ENCODE measurements around the gene METTL25B.
A peak's percentile ranks its signal among the peaks of the same experiment; 100 is the strongest.

The METTL25B gene

GRCh38 chr1:156728599-156729462 is 562 bp downstream of the METTL25B start, which contains the start of gene ISG20L2:
Gene ISG20L2, minus strand, starts transcription at chr1:156728766. Its CDS starts 1,114 bp downstream, at chr1:156727652.
- peak; percentile 96 for ATAC-seq
- H3K27ac Mint-ChIP-seq, result no peak within 1 kb of the TSS
- no peak within 1 kb of the TSS for H3K4me3 Mint-ChIP-seq
- peaks cover 31% of the 10 kb centered on the region for H3K4me1 Mint-ChIP-seq
- peak; percentile 81 to 96 for DNase-seq (ENCODE audit: low spot score in 2 of 2)
- H3K36me3 Mint-ChIP-seq, result peaks cover 38% of the 10 kb centered on the region
- H3K9me3 Mint-ChIP-seq, result no peaks in the 10 kb centered on the region

GRCh38 chr1:156733989-156734584 is 5.8 kb downstream of the METTL25B start:
- H3K9me3 Mint-ChIP-seq, result no peaks in the 10 kb centered on the region

GRCh38 chr1:156738407-156738806 is 10.1 kb downstream of the METTL25B start:
- ATAC-seq (no peak), DNase-seq (ENCODE audit: low spot score in 2 of 2) (no peak)
- H3K9me3 Mint-ChIP-seq, result no peaks in the 10 kb centered on the region
- H3K4me1 Mint-ChIP-seq, result peaks cover 28% of the 10 kb centered on the region
- H3K4me3 Mint-ChIP-seq, result peak overlapping the region; percentile 91
- H3K27ac Mint-ChIP-seq, result peak overlapping the region; percentile 78
- H3K36me3 Mint-ChIP-seq, result peaks cover 61% of the 10 kb centered on the region

More at GRCh38 chr1:156733989-156734584, 5.8 kb downstream of the METTL25B start:
- Mint-ChIP-seq H3K4me1 (peaks cover 20% of the 10 kb centered on the region), H3K36me3 (peaks cover 51% of the 10 kb centered on the region), H3K27ac (no peak overlapping the region), H3K4me3 (no peak overlapping the region)
- DNase-seq (ENCODE audit: low spot score in 2 of 2), result no peak
- ATAC-seq, result no peak

- Mint-ChIP-seq H3K36me3 (peaks cover 64% of the 10 kb centered on the region), H3K9me3 (no peaks in the 10 kb centered on the region), H3K4me3 (peak overlapping the region; percentile 91), H3K27ac (peak overlapping the region; percentile 78), H3K4me1 (peaks cover 33% of the 10 kb centered on the region)
- no peak for DNase-seq (ENCODE audit: low spot score in 2 of 2)
- no peak for ATAC-seq
Observed at GRCh38 chr1:156738916-156739315, 10.6 kb downstream of the METTL25B start.

- H3K4me1 Mint-ChIP-seq, result peaks cover 47% of the 10 kb centered on the region
- DNase-seq (ENCODE audit: low spot score in 2 of 2) (no peak), ATAC-seq (peak; percentile 0)
- peak overlapping the region; percentile 91 for H3K4me3 Mint-ChIP-seq
- no peaks in the 10 kb centered on the region for H3K9me3 Mint-ChIP-seq
- H3K36me3 Mint-ChIP-seq, result peaks cover 71% of the 10 kb centered on the region
- H3K27ac Mint-ChIP-seq, result peak overlapping the region; percentile 98
Observed at GRCh38 chr1:156740237-156740740, 12.0 kb downstream of the METTL25B start.

GRCh38 chr1:156740741-156741480 is 12.6 kb downstream of the METTL25B start, which contains the start of gene MRPL24:
Gene MRPL24, minus strand, starts transcription at chr1:156741088. Its CDS starts 2,384 bp downstream, at chr1:156738704.
- H3K9me3 Mint-ChIP-seq, result no peaks in the 10 kb centered on the region
- ATAC-seq, result peak; percentile 87
- H3K4me3 Mint-ChIP-seq, result peak within 1 kb of the TSS; percentile 91
- DNase-seq (ENCODE audit: low spot score in 2 of 2), result peak; percentile 84 to 97
- peak within 1 kb of the TSS; percentile 98 for H3K27ac Mint-ChIP-seq
- peaks cover 71% of the 10 kb centered on the region for H3K36me3 Mint-ChIP-seq
- H3K4me1 Mint-ChIP-seq, result peaks cover 53% of the 10 kb centered on the region

GRCh38 chr1:156741481-156741983 is 13.3 kb downstream of the METTL25B start:
- DNase-seq (ENCODE audit: low spot score in 2 of 2) (no peak), ATAC-seq (peak; percentile 27)
- H3K4me1 Mint-ChIP-seq, result peaks cover 59% of the 10 kb centered on the region
- H3K9me3 Mint-ChIP-seq, result no peaks in the 10 kb centered on the region
- H3K4me3 Mint-ChIP-seq, result peak overlapping the region; percentile 91
- peak overlapping the region; percentile 98 for H3K27ac Mint-ChIP-seq
- peaks cover 74% of the 10 kb centered on the region for H3K36me3 Mint-ChIP-seq

- Mint-ChIP-seq H3K27ac (peak overlapping the region; percentile 98), H3K36me3 (peaks cover 79% of the 10 kb centered on the region), H3K4me1 (peaks cover 64% of the 10 kb centered on the region), H3K9me3 (no peaks in the 10 kb centered on the region), H3K4me3 (peak overlapping the region; percentile 91)
- peak; percentile 3 for ATAC-seq
- no peak for DNase-seq (ENCODE audit: low spot score in 2 of 2)
Observed at GRCh38 chr1:156742017-156742416, 13.7 kb downstream of the METTL25B start.

- H3K36me3 Mint-ChIP-seq, result peaks cover 77% of the 10 kb centered on the region
- peak overlapping the region; percentile 91 for H3K4me3 Mint-ChIP-seq
- DNase-seq (ENCODE audit: low spot score in 2 of 2), result no peak
- H3K27ac Mint-ChIP-seq, result peak overlapping the region; percentile 98
- peaks cover 72% of the 10 kb centered on the region for H3K4me1 Mint-ChIP-seq
- no peak for ATAC-seq
- H3K9me3 Mint-ChIP-seq, result no peaks in the 10 kb centered on the region
Observed at GRCh38 chr1:156742801-156743200, 14.5 kb downstream of the METTL25B start.

GRCh38 chr1:156743367-156744302 is 15.4 kb downstream of the METTL25B start:
- no peak for ATAC-seq
- peak overlapping the region; percentile 5 for H3K4me3 Mint-ChIP-seq
- peak overlapping the region; percentile 98 for H3K27ac Mint-ChIP-seq
- peaks cover 80% of the 10 kb centered on the region for H3K36me3 Mint-ChIP-seq
- H3K9me3 Mint-ChIP-seq, result no peaks in the 10 kb centered on the region
- no peak for DNase-seq (ENCODE audit: low spot score in 2 of 2)
- peaks cover 80% of the 10 kb centered on the region for H3K4me1 Mint-ChIP-seq

- Mint-ChIP-seq H3K4me1 (peaks cover 88% of the 10 kb centered on the region), H3K4me3 (peak overlapping the region; percentile 5), H3K9me3 (no peaks in the 10 kb centered on the region), H3K27ac (peak overlapping the region; percentile 98), H3K36me3 (peaks cover 87% of the 10 kb centered on the region)
- DNase-seq (ENCODE audit: low spot score in 2 of 2) (no peak), ATAC-seq (no peak)
Observed at GRCh38 chr1:156744344-156744743, 16.1 kb downstream of the METTL25B start.

GRCh38 chr1:156744786-156745419 is 16.6 kb downstream of the METTL25B start:
- ATAC-seq (no peak), DNase-seq (ENCODE audit: low spot score in 2 of 2) (no peak)
- Mint-ChIP-seq H3K36me3 (peaks cover 92% of the 10 kb centered on the region), H3K4me3 (no peak overlapping the region), H3K4me1 (peaks cover 93% of the 10 kb centered on the region), H3K27ac (peak overlapping the region; percentile 98), H3K9me3 (no peaks in the 10 kb centered on the region)

- H3K36me3 Mint-ChIP-seq, result peaks cover 92% of the 10 kb centered on the region
- ATAC-seq (no peak), DNase-seq (ENCODE audit: low spot score in 2 of 2) (no peak)
- H3K9me3 Mint-ChIP-seq, result no peaks in the 10 kb centered on the region
- peak overlapping the region; percentile 98 for H3K27ac Mint-ChIP-seq
- H3K4me3 Mint-ChIP-seq, result peak overlapping the region; percentile 87
- H3K4me1 Mint-ChIP-seq, result peaks cover 96% of the 10 kb centered on the region
Observed at GRCh38 chr1:156745881-156746280, 17.6 kb downstream of the METTL25B start.

- H3K4me1 Mint-ChIP-seq, result peaks cover 92% of the 10 kb centered on the region
- H3K4me3 Mint-ChIP-seq, result peak overlapping the region; percentile 87
- ATAC-seq (no peak), DNase-seq (ENCODE audit: low spot score in 2 of 2) (no peak)
- no peaks in the 10 kb centered on the region for H3K9me3 Mint-ChIP-seq
- peak overlapping the region; percentile 98 for H3K27ac Mint-ChIP-seq
- H3K36me3 Mint-ChIP-seq, result peaks cover 87% of the 10 kb centered on the region
Observed at GRCh38 chr1:156746406-156746727, 18.1 kb downstream of the METTL25B start.

All from stimulated activated effector memory CD8-positive, alpha-beta T cell treated with anti-CD3 and anti-CD28 coated beads, Interleukin-12 subunit alpha, Interleukin-12 subunit beta, amount 100 ng/mL, for 72 hours (primary cell).